ENCODE measurements around the gene PRPSAP1.
"Not testable (repeated sequence)": the region's sequence is repeated elsewhere in the genome, so short reads cannot be mapped to it uniquely, and the experiment has no call there.

Gene PRPSAP1

GRCh38 chr17:76318586-76318985, 35.1 kb downstream of the PRPSAP1 start:
- DNase-seq = no peak

GRCh38 chr17:76317535-76317934, 36.2 kb downstream of the PRPSAP1 start:
- no peak for DNase-seq

- DNase-seq = no peak
Observed at GRCh38 chr17:76314392-76315227, 39.1 kb downstream of the PRPSAP1 start.

DNA sequence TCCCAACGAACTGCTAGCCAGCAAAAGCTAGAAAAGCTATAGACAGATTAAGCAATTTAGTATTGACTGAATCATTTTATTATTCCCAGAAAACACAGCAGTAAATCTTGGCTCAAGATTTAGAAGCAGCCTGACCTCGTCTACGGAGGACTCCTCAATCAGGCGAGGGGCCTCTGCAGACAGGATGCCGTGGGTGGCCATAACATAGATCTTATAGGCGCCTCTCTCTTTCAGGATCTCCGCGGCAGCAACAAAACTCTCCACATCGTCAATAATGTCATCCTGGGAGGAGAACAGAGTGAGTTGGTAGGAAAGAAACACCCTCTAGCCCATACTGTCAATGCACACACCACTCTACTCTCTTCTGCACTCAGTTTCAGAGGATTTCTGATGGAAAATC, 41.0 kb downstream of the PRPSAP1 start:
- DNase-seq = no peak

GRCh38 chr17:76309461-76309860, 44.3 kb downstream of the PRPSAP1 start:
- no peak for DNase-seq

DNA sequence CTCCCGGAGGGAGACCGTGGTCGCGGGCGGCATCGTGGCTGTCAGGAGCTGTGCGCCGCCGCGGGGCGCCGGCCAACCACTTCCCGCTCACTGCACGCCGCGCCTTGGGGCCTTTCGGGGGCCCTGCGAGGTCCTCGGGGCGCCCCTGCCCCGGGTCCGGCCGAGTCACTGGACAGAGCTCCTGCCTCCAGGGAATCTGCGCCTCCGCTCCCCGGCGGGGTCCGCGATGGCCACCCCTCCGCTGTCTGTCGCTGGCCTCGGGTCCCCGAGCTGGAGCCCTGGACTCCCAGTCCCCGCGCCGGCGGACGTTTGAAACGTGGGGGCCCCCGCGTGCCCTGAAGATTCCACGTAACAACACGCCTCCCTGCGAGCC, 45.8 kb downstream of the PRPSAP1 start, which contains the start of gene QRICH2:
QRICH2 (minus strand) TSS at position 311 of the 373 bp plus-strand sequence; CDS start at position 33, 278 bp downstream.
- DNase-seq = no peak

GRCh38 chr17:76307299-76307965, 46.3 kb downstream of the PRPSAP1 start:
- no peak for DNase-seq

GRCh38 chr17:76305135-76305454, 48.6 kb downstream of the PRPSAP1 start:
- not testable (repeated sequence) for DNase-seq

DNA sequence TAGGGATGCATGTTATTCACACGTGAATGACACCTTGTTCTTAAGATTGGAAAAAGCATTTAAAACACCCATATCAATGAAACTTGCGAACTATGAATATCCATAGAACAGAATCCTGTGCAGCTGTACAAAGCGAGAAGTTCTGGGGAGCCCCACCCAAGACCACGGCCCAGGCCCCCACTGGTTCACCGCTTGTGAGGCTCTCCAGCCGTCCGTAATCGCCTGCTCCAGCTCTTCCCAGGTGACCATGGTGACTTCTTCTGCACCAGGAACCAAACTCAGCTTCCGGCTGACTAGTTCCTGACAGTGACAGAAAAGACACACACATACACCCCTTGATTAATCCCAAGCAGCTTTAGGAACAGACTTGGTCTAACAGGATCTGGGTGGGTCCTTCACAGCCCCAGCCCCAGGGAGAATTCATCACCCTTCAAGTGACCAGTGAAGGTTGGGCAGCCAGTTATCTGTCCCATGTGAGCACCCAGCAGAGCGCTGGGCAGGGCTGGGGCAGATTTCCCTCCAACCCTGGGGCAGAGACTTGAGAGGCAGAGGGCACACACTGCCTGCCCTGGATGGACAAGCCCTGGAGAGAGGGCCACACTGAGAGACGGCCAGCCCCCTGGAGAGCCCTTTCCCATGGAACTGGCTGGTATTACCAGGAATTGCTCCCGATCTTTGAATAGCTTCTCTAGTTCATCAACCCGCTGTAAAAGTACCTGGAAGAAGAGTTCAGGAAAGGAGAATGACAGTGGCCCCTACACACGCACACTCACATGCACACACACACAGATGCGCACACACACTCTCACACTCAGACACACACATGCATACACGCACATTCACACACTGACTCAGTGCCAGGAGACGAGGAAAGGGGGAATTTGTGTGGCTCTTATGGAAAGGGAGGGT, 49.2 kb downstream of the PRPSAP1 start:
- DNase-seq = no peak

DNA sequence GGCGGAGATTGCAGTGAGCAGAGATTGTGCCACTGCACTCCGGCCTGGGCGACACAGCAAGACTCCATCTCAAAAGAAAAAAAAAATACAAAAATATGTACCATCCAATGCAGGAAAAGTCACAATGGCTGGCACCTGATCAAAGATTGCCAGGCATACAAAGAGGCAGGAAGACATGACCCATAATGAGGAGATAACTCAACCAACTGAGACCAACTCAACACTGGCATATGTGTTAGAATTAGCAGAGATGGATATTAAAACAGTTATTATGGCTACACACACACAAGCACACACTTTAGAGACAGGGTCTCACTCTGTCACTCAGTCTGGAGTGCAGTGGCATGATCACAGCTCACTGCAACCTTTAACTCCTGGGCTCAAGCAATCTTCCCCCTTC, 56.3 kb downstream of the PRPSAP1 start:
- no peak for DNase-seq

- no peak for DNase-seq
Observed at GRCh38 chr17:76296889-76297288, 56.8 kb downstream of the PRPSAP1 start.

GRCh38 chr17:76296186-76296585, 57.5 kb downstream of the PRPSAP1 start:
- no peak for DNase-seq

GRCh38 chr17:76293106-76293505, 60.6 kb downstream of the PRPSAP1 start:
- no peak for DNase-seq

GRCh38 chr17:76292567-76292966, 61.1 kb downstream of the PRPSAP1 start:
- no peak for DNase-seq

DNA sequence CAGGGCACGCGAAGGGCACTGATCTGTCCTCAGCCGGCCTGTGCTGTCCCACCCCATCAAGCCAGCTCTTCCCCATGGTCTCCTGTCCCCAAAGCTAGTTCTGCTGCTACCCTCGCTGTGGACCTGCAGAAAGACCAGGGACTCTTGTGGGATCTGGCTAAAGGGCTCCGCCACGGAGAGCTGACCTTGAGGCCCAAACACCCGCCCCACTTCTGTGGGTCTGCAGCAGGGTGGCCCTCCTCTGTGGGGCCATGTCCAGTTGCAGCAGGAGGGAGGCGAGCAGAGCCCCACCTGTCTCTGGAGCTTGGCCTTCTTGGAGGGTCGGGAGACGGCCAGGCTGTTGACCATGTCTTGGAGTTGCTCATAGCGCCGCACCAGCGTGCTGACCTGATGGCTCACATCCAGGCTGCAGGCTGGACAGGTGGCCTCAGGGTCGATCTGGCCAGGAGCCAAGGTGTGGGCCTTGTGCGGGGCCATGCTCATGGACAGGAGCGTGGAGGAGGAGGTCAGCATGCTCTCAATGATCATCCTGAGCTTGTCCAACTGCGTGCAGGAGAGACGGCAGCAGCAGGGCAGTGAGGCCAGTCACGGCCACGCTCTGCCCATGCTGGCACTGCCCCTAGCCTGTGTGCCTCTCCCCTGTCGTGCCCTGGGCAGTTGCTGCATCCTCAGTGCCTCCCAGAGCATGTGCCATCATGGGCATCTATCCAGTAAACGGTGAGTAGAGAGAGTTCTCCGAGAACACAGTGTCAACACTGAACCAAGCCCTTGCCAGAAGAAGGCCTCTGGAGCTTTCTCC, 71.9 kb downstream of the PRPSAP1 start:
- DNase-seq = no peak

- no peak for DNase-seq
Observed at GRCh38 chr17:76280650-76281049, 73.1 kb downstream of the PRPSAP1 start.

GRCh38 chr17:76279742-76280287, 73.9 kb downstream of the PRPSAP1 start:
- no peak for DNase-seq

DNA sequence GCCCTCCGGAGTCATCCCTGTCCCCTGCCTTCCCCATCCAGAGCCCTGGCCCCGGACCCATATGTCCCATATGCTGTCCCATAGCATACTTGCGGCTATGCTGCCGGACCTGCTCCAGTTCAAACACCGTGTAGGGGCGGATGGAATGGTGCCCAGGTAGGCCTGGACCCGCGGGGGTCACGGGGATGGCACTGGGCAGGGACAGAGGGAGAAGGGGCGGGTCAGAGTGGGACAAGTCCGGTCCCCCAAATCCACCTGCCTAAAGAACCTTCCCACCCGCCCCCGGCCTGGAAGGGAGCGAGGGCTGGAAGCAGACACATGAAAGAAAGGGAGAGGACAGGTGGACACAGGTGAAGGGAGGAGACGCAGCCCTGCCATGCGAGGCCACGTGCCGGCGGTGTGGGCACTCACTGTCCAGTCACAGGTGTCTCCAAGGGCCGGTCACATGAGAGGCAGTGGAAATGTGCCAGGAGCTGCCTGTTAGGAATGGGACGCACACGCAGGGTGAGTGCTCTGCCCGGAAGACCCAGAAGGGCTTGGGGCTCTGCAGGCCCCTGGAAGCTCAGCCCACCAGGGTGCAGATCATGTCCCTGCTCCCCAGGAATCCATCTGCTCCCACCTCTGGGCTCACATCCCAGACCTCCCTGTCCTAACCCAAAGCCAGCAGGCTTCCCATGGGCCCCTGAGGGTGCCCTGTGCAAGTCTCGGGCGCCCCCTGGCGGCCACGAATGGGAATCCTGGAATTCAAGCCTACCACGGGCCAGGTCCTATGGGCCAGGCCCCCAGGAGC, 74.6 kb downstream of the PRPSAP1 start:
- peak; percentile 88 to 95 (median 93) for DNase-seq

DNA sequence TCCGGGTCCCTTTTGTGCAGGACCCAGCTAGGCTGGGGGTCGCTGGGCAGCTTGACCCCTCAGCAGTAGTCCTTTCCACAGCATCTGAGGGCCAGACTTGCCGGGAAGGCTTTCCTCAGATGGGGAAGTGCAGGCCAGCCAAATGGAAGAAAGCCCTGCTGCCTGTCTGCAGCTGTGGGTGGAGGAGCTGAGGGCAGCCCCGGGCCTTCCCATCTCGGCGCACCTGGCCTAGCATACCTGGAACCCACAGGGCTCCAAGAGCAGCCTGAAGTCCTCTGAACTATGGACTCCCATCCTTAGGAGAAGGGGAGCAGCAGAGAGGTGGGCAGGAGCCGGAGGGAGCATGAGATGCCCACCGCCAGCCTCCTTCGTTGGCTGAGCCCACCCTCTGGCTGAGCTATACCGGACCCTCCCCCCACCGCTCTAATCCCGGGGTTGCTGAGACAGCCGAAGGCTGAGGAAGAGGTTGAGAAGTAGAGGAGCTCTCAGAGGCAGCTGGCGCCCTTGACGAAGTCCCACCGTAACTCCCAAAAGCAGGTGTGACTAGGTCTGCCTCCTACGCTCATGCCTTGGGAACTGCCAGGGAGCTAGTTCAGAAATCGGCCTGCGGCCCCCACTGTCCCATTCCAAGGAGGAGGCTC, 75.3 kb downstream of the PRPSAP1 start:
- no peak for DNase-seq

All from suppressor macrophage (primary cell).